Jurkat, Clone E6-1 (cell line): ENCODE data around the gene UBAC2.
"Not testable (repeated sequence)": the region's sequence is repeated elsewhere in the genome, so short reads cannot be mapped to it uniquely, and the experiment has no call there.

Experiments
- DNase-seq: peaks from one replicate; pipeline ENCODE4 v3.0.0-alpha.2; 2011; ENCODE audit warnings: low read depth, low spot score
- H3K4me3 ChIP-seq: 2 replicates; pipeline ENCODE4 v1.5.1; 2011; ENCODE audit warnings: mild to moderate bottlenecking, low read length, control low read depth, moderate library complexity

UBAC2 gene

DNA sequence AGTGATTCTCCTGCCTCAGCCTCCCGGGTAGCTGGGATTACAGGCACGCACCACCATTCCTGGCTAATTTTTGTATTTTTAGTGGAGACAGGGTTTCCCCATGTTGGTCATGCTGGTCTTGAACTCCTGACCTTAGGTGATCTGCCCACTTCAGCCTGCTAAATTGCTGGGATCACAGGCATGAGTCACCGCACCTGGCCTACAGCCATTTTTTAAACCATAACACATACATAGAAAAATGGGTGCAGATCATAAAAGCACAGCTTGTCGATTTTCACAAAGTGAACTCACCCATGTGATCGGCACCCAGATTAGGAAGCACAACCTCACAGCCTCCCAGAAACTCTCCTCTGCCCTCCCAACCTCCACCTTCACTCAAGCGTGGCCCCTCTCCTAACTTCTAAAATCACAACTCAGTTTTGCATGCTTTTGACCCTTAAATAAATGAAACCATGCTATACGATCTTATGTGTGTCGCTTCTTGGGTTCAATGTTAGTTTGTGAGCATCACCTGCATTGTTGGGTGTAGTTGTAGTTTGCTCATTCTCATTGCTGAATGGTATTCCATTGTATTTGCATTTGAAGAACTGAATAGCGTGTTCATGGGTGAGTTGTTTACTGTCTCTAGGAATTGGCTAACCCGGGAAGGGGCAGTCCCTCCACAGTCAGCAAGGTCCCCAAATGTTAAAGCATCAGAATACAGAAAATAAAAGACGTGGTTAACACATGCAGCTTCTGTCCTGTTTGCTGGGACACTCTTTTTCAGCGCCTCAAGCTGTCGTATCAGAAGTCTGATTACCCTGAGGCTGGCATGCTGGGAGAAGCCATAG lies 210.2 kb downstream of the UBAC2 start:
- H3K4me3 ChIP-seq, DNase-seq: not testable (repeated sequence)

DNA sequence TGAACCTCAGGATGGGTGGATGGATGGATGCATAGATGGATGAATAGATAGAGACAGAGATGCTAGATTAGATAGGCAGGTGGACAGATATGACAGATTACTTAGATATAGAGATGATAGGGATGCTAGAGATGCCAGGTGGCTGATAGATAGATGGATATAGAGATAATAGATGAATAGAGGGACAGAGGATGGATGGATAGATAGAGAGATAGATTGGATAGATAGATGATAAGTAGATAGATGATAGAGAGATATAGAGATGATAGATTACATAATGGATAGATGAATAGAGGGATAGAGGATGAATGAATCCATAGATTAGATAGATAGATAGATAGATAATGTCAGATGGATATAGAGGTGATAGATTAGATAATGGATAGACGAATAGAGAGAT lies 212.2 kb downstream of the UBAC2 start:
- H3K4me3 ChIP-seq: no peak overlapping the region
- no peak for DNase-seq

DNA sequence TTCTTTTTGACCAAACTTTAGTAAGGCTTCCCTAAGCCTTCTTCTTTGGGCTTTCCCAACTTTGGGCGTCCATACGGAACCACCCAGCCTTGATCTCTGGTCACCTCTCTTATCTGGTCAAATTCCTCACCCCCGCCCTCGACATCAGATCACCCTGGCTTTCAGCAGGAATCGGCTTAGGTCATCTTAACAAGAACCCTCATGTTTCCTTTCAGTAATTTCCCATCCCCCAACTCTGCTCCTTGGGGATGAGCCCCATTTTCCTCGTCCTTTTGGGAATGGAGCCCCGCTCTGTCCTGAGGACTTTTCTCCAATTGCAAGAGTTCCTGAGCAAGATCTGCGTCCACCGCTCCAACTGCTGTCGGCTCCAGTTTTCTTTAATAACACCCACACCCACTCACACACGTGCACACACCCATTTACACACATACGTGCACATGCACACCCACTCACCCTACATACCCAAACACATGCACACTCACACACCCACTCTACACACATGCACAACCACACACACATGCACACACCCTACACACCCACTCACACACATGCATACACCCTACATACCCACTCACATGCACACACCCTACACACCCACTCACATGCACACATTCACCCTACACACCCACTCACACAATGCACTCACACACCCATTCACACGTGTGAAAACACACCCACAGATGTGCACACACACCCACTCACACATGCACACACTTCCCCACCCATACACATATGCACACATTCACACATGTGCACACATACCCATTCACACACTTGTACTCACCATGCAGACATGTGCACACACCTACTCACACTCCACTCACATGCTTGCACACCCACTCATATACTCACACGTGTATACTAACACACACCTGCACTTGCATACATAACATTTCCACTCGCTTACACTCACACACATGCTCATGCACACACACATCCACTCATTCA lies 213.7 kb downstream of the UBAC2 start:
- no peak overlapping the region for H3K4me3 ChIP-seq
- DNase-seq: no peak

DNA sequence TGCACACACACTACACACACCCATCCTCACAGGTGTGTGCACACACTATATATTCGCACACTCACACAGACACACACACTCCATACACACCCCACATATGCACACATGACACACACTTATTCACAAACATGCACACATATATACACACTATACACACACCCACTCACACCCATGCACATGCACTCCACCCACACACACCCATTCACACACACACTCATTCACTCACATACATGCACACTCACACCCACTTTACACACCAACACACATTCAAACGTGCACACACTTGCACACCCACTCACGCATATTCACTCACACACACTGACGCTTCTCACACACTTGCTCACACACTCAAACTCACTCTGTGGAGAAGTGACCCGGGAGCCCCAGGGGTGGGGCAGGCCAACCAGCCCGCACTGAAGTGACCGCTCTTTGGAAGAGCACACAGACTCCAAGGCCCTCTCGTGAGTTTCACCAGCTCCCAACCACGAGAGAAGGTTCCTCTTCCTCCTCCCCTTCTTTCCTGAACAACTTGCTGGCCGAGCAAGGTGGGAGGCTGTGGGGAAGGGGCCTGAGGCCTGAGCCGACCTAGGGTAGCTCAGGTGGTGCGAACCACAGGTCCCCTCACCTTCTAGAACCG lies 214.5 kb downstream of the UBAC2 start:
- no peak overlapping the region for H3K4me3 ChIP-seq
- no peak for DNase-seq

DNA sequence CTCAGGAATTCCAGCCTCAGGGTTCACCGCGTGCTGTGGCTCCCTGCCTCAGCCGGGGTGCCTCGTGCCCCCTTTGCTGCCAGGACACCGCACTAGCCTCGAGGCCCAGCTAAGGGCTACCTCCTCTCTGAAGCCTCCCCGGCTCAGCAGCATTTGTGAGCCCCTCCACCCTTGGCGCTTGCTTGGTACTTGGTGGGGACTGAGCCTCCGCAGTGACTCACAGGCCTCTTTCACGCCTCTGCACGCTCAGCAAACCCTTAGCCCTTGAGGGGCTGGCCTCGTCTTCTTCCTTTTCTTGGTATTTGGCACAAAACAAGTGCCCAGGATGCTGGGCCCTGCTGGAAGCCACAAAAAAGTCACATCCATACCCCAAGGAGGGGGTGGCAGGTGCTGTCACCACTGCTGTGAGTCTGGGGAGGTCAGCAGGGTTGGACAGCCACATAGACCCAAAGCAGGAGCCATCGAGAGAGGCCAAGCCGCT lies 215.2 kb downstream of the UBAC2 start:
- H3K4me3 ChIP-seq: no peak overlapping the region
- no peak for DNase-seq

DNA sequence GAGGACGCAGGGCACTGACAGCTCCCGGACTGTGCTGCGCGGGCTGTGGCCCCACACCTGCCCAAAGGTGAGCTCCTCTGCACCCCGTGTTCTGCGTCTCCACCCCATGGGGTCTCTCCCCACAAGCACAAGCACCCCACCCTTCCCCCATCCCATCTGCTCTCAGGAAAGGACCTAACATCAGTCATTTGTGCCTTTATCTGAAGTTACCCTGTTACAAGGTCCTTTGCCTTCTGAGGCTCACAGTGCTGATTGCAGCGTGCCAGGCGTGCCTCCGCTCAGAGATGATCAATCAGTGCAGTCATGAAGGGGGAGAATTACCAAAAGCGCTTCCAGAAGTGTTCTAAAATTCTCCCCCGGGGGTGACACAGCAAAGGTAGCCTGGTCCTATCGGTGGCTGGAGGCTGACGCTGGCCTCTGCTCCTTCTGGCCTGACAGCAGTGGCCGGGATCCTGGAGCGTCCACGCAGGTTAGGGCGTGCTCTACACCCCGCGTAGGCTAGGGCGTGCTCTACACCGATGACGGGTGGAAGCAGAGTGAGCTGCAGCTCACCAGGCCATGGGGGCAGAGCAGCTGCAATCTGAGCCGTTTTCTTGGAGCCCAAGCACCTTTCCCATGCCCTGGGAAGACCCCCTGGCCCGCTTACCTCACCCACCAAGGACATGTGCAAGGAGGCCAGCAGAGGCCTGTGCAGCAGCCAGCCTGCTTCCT lies 215.9 kb downstream of the UBAC2 start:
- DNase-seq: no peak
- H3K4me3 ChIP-seq: no peak overlapping the region

DNA sequence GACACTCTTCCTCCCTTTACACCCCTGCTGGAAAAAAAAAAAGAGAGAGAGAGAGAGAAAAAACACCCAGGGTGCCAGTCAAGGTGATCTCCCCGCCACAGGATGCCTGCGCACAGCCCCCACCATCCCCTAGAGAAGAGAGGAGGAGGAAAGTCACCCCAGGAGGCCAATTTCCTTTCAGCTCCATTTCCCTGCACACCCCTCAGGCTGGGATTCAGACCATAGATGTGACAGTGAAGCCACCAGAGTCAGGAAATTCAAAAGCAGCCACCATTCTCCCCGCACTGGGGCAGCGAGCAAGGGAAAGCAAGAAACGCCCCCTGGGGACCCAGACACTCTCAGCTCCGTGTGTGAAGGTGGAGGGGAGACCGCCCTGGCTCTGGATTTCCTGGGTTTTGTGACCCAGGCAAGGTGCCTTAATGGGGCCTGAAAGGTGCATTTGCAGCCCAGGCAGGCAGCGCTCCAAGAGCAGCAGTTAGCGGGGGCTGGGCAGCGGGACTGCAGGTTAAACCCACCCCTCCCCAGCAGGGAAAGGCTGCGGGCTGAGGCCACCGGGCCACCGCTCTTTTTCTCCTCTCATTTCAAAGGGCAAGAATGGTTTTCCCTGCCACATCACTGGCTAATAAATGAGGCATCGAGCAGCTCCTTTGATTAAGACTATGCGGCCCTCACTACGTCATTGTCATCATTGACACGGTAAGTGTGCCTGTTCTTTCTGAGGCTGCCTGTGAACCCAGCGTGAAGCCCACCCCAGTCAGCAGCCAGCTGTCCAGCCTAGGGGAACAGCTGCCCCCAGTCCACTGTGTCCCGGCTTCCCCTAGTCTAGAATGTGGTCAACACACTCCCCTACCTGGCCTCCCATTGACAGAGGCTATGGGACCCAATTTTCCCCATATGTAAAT lies 216.8 kb downstream of the UBAC2 start:
- H3K4me3 ChIP-seq: peak overlapping the region; percentile 21
- DNase-seq: no peak

DNA sequence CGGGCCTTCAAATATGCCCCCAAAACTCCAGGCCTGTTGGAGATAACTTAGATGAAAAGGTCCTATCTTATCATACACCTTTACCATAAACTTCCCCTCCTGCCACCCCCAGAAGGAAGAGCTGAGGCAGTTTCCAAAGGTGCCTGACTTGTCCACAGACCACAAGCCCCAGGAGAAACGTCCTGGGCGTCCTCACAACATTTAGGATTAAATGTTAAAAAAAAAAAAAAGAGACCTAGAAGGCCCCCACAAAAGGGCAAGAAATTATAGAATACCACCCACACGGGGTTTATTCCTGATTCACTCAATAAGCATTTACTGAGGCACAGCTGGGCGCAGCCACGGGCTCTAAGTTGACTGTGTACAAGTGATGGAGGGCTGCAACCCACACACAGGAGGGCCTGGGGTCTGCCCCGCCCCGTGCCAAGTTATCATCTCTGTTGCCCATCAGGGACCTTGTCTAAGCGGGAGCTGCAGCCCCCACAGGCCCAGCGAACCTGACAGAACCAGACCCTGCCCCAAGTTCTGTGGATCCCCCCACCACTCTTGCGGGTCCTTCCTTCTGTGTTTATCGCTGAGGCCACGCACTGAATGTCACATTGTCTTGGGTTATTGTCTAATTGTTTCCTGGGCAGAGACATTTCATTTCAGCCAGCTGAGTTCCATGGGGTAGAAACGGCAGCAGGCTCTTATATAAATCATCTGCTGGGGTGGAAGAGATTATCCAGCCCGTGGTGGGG lies 217.6 kb downstream of the UBAC2 start:
- DNase-seq: peak; percentile 46
- peak overlapping the region; percentile 21; the same call in 1 of the 2 replicates for H3K4me3 ChIP-seq

DNA sequence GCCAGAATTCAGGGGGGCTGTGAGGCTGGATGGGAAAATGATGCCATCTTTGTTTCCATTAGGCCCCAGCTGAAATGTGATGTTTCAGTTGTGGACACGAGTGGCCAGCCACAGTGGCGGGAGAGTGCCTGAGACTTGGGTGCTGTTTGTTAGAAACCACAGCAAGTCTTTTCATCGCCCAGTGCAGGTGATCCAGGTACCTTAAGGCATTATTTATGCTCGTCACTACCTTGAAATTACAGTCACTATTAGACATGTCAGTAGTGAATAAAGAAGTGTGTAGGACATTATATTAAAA lies 218.1 kb downstream of the UBAC2 start:
- no peak overlapping the region for H3K4me3 ChIP-seq
- DNase-seq: no peak

DNA sequence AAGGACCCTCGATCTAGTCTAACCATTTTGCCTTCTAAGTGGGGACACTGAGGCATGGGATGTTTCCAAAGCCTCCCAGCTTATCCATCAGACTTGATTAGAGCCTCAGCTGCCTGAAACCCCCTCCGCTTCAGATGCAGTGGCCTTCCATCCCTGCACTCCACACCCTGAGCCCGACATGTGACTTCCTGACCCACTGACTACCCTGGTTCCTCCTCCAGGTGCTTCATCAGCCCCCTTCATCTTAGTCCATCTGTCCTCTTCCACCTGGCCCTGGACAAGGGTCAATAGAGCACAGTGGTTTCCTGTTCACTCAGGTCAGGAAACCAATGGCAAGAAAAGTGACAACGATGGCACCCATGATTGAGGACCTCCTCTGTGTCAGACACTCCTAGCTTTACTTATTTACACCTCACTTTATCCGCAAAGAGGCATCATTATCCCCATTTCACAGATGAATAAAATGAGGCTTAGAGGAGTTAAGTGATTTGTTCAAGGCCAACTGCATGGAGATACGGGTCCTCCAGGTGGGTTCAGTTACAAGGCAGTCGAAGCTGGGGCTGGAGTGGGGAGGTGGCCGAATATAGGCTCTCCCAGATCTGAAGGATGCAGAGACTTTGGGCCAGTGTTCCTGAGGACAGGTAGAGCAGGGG lies 219.1 kb downstream of the UBAC2 start:
- no peak for DNase-seq
- H3K4me3 ChIP-seq: peak overlapping the region; percentile 40; the same call in 1 of the 2 replicates

DNA sequence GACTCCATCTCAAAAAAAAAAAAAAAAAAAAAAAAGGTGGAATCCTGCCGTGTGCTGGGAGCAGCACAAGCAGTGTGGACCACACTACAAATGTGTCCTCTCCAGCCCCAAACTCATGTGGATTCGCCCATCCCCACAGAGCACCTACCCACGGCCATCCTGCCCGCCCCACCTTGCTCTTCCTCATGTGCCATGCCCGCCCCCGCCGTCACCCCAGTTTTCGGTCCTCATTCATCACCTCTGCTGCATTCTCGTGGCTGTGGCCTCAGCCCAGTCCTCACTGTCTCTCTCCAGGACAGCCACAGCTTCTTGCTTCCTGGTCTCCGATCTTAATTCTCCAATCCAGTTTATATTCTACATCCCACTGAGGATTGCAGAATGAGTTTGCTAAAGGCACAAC lies 220.6 kb downstream of the UBAC2 start:
- DNase-seq: no peak

DNA sequence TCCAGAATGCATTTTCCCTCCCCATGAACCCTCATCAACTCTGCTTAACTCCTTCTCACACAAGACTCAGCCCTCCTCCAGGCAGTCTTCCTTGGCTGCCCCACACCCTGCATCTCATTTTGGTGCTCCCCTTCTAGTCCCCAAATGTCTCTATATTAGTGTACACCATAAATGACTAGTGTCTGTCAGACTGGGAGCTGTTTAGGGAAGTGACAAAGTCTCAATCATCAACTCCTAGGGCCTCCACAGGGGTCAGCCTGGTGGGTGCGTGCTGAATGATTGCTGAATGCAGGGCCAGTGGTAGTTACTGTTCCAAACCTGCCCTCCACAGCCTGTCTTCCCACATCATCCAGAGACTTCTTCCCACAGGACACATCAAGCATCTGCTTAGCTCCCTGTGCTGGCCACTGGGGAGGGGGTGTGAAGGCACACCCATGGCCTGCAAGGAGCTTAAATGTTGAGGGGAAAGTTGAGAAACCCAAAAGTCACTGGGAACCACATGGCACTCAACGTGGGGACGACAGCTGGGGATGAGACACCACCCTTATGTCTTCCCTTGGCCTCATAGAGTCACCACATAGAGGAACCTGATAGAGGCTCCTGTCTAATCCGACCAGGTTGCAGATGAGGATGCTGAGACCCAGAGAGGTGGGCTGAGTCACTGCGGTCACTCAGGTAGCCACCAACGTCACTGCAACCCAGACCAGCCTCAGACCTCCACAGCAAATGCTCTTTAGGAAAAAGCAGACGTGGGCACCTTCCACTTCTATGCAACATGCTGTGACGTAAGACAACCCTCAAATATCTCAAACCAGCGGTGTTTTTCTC lies 221.3 kb downstream of the UBAC2 start:
- DNase-seq: no peak
- no peak overlapping the region for H3K4me3 ChIP-seq

More for the DNA sequence above, 220.6 kb downstream of the UBAC2 start:
- no peak overlapping the region for H3K4me3 ChIP-seq

DNA sequence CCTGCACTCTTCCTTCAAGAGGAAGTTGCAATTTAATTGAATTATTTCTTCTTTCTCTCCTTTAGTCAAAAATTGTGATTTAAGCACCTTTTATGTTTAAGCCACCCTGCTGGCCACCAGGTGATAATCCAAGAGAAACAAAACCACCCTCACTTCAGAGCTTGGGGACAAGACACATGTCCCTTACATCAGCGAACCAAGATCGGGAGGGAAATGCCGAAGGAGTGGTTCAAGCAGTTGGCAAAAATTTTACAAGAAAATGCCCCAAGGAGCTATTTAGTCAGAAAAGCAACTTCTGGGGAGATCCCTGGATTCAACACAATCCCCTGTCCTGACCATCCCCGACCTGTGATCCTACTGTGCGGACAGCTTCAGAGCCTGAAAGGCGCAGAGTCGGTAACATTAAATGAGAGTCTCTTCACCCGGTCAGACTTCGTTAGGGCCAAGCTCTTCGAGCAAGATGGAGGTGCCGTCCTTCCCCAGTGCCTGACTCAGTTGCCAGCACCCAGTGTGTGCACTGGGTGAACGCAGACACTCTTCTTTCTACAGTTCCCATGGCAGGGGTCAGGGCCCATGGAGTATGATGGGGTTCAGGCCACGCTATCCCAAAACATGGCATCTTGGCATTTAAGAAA lies 222.0 kb downstream of the UBAC2 start:
- no peak for DNase-seq
- no peak overlapping the region for H3K4me3 ChIP-seq

DNA sequence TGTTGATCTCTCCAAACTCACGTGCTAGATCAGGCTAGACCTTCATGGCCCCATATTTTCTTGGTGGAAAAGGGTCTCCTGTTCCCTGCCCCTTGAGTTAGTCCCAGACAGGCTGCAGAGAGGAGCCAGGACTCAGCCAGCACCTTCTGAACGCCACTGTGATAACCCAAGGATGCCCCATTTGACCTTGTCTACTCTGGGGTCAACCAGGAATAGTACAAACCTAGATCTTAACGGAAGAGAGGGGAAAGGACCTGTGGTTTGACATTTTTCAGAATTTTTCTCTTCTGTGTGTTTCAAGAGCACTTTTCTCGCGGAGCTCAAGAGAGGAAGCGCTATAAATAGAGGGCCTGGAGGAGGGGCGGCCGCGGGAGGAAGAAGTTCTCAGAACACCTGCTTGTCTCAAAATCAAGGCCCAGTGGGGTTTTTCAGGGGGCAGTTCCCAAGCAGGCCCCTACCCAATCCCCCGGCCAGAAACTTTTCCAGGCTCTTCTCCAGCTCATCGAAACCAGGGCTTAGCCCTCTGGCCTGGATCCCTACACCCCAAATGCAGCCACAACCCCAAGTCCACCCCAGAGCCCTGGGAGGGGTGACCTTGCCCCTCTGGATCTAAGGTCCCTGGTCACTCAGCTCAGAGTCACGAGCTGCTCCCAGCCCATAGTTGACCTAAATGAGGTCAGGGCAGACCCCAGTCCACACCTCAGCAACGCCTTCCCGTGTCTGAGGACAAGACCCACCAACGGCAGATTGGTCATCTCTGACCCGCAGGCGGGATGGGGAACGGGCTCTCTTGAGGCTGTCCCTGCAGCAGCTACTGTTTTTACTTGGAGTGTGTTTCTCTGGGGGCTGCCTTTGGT lies 225.1 kb downstream of the UBAC2 start:
- peak; percentile 81 for DNase-seq
- peak overlapping the region; percentile 5 for H3K4me3 ChIP-seq

DNA sequence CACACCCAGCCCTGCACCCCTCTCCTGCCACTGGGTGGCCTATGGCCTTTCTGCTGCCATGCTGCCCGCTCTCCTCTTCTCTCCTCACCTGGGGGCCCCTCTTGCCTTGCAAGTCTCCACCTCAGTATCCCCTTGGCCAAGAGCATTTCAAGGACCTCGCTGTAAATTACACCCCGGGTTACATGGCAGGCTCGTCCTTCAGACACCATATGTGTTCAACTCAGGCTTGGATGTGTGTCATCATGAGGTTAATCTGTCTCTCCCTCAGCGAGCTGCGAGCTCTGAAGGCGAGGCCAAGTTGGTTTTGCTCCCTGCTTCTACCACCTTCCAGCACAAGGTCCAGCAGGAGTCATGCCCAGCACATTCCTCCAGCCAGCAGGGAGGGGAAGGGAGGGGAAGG lies 225.8 kb downstream of the UBAC2 start:
- no peak for DNase-seq
- no peak overlapping the region for H3K4me3 ChIP-seq
